Loucy (cell line): Measurements from ENCODE around the gene SCN3A.

Experiments used
- EZH2phosphoT487 ChIP-seq: fragments of 200-600 bp; IDR thresholded peaks from 2 replicates; pipeline ENCODE4 v1.6.1; 2018; ENCODE audit warnings: antibody characterized with exemption, mild to moderate bottlenecking, moderate library complexity, borderline replicate concordance
- TF ChIP-seq, protein P1 (sequence below): fragments of 200-600 bp; sonication (generic); conservative IDR thresholded peaks from 2 replicates; pipeline ENCODE4 v1.5.1; 2014; ENCODE audit warnings: mild to moderate bottlenecking, antibody characterized with exemption, low read length

DNA sequence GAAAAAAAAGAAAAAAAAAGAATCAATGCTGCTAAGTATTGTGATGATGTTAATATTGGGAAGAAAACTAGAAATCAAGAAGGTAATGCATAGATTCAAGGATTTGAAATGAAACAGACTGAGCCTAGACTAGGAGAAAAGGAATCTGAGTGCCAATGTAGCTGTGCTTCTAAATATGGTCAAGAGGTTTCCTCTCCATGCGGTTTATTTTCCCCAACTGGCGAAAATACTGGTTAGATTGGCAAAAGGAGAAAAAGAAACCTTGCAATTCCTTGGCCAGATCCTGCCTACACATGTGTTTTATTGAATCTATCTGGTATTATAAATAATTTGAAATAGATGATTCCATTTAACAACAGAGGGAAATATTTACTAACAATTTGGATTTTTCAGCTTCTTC is 5.7 kb downstream of the SCN3A start:
- TF ChIP-seq, protein P1, sequence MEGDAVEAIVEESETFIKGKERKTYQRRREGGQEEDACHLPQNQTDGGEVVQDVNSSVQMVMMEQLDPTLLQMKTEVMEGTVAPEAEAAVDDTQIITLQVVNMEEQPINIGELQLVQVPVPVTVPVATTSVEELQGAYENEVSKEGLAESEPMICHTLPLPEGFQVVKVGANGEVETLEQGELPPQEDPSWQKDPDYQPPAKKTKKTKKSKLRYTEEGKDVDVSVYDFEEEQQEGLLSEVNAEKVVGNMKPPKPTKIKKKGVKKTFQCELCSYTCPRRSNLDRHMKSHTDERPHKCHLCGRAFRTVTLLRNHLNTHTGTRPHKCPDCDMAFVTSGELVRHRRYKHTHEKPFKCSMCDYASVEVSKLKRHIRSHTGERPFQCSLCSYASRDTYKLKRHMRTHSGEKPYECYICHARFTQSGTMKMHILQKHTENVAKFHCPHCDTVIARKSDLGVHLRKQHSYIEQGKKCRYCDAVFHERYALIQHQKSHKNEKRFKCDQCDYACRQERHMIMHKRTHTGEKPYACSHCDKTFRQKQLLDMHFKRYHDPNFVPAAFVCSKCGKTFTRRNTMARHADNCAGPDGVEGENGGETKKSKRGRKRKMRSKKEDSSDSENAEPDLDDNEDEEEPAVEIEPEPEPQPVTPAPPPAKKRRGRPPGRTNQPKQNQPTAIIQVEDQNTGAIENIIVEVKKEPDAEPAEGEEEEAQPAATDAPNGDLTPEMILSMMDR, result no peak
- TF ChIP-seq EZH2phosphoT487, result no peak
